ENCODE data around the gene TPRKB.
"Not testable (repeated sequence)": the region's sequence is repeated elsewhere in the genome, so short reads cannot be mapped to it uniquely, and the experiment has no call there.

Gene TPRKB

DNA sequence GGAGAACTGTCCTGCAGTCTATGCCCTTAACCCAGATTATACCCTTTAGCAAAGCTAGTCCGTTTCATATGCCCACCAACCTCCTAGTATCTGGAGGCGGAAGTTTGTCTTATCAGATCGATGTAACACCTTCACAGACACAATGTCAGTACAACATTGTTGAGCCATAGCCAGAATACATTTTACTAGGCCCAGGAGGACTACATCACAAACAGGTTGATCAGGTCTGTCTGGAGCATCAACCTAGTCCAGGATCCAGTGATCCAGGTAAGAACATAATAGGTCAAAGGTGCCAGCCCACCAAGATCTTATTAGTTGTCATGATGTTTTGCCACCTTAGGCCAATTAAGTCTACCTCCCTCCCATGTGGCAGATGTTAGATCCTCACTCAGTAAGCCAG is 2.0 kb upstream of the TPRKB start:
- Histone ChIP-seq H3K27ac (ENCODE audit: low read depth, low read length) (no peak overlapping the region), H3K9me3 (ENCODE audit: insufficient read depth, low read depth, low read length) (peaks cover 9% of the 10 kb centered on the region), H3K36me3 (ENCODE audit: insufficient read depth, low read length) (peaks cover 8% of the 10 kb centered on the region; the same call in 1 of the 2 replicates), H3K4me3 (ENCODE audit: low read length) (no peak overlapping the region), H3K27me3 (ENCODE audit: insufficient read depth, low read length) (peaks cover 40% of the 10 kb centered on the region), H3K4me1 (ENCODE audit: insufficient read depth, low read length) (peaks cover 6% of the 10 kb centered on the region; the same call in 1 of the 2 replicates), H3K9ac (ENCODE audit: low read depth, low read length) (no peak overlapping the region)
- WGBS, result 95% methylated on average over 3 of the region's 3 CpGs

DNA sequence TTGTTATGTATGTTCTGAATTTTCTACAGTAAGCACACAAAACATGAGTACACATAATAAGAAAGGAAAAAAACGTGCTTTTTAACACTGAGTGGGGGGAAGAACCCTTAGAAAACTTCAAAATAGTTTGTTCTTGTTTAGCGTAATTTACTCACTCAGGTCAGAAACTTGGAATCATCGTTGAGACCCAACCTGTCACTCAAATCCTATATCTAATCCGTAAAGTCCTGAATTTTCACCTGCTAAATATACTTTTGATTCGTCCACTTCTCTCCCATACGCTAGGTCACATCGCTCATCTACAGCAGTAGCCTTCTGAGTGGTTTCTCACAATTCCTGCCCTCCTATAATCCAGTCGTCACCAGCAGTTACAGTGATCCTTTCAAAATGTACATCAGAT is 767 bp downstream of the TPRKB start:
- Histone ChIP-seq H3K27me3 (ENCODE audit: insufficient read depth, low read length) (peaks cover 29% of the 10 kb centered on the region), H3K36me3 (ENCODE audit: insufficient read depth, low read length) (peaks cover 31% of the 10 kb centered on the region), H3K4me1 (ENCODE audit: insufficient read depth, low read length) (peaks cover 6% of the 10 kb centered on the region; the same call in 1 of the 2 replicates), H3K9me3 (ENCODE audit: insufficient read depth, low read depth, low read length) (peaks cover 9% of the 10 kb centered on the region), H3K9ac (ENCODE audit: low read depth, low read length) (peak overlapping the region; percentile 72), H3K4me3 (ENCODE audit: low read length) (peak overlapping the region; percentile 80), H3K27ac (ENCODE audit: low read depth, low read length) (no peak overlapping the region)
- WGBS, result 27% methylated on average over 8 of the region's 8 CpGs

DNA sequence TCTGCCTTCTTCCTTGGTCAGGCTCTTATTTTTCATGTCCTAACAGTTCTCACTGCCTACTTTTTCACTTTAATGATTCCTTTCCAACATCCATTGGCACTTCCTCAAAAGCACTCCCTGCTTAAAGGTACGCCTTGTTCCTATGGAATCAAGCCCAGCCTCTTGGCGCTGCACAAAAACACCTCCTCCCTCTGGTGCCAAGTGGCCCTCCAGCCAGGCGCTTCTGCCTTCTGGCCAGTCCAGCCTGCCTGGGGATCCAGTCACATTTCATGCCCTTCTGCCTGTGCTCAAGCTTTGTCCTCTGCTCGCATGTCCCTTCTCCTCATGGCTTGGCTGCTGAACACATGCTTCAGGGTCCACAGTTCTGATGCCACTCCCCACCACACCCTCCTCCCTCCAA is 6.3 kb downstream of the TPRKB start:
- Histone ChIP-seq H3K4me3 (ENCODE audit: low read length) (no peak overlapping the region), H3K4me1 (ENCODE audit: insufficient read depth, low read length) (peaks cover 2% of the 10 kb centered on the region; the same call in 1 of the 2 replicates), H3K36me3 (ENCODE audit: insufficient read depth, low read length) (peaks cover 51% of the 10 kb centered on the region), H3K27me3 (ENCODE audit: insufficient read depth, low read length) (no peaks in the 10 kb centered on the region), H3K9ac (ENCODE audit: low read depth, low read length) (no peak overlapping the region), H3K27ac (ENCODE audit: low read depth, low read length) (no peak overlapping the region), H3K9me3 (ENCODE audit: insufficient read depth, low read depth, low read length) (no peaks in the 10 kb centered on the region)
- WGBS, result 94% methylated on average over 4 of the region's 4 CpGs

DNA sequence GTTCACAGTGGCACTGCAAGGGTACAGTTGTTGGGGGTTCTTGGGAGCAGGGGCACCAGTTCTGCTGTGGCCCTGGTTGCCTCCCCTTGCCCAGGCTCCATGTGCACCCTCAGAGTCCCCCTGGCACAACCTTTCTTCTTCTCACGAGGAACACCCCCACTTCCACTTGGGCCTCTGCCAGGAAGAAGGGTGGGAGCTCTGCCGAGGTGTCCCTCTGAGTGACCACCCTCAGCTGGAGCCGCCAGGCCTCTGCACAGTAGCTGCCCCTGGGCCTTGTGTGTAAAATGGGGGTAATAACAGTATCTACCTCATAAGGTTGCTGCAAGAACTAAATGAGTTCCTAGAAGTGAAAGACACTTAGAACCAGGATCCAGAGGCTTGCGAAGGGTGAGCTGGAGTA is 8.4 kb downstream of the TPRKB start:
- Histone ChIP-seq H3K4me1 (ENCODE audit: insufficient read depth, low read length) (no peaks in the 10 kb centered on the region), H3K9ac (ENCODE audit: low read depth, low read length) (no peak overlapping the region), H3K27ac (ENCODE audit: low read depth, low read length) (no peak overlapping the region), H3K9me3 (ENCODE audit: insufficient read depth, low read depth, low read length) (no peaks in the 10 kb centered on the region), H3K36me3 (ENCODE audit: insufficient read depth, low read length) (peaks cover 45% of the 10 kb centered on the region), H3K27me3 (ENCODE audit: insufficient read depth, low read length) (no peaks in the 10 kb centered on the region), H3K4me3 (ENCODE audit: low read length) (no peak overlapping the region)
- 89% methylated on average over 4 of the region's 4 CpGs for WGBS

DNA sequence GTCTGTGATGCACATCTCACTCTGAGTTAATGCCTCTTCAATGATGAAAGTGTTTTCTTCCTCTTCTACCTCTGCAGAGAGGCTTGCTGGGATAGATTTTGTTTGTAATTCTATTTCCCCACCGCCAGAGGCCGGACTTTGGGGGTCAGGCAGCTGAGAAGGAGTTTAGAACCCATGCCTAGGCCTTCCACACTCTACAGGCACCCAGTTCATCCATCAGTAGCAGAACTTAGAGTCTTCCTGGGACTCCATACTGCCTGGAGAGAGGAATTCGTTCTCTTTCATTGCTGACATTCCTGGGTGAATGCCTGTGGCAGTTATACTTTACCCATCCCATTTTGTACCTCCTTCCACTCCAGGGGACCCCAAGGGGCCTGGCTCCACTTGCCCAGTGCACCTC is 9.1 kb downstream of the TPRKB start:
- Histone ChIP-seq H3K36me3 (ENCODE audit: insufficient read depth, low read length) (peaks cover 38% of the 10 kb centered on the region), H3K4me3 (ENCODE audit: low read length) (no peak overlapping the region), H3K9me3 (ENCODE audit: insufficient read depth, low read depth, low read length) (no peaks in the 10 kb centered on the region), H3K4me1 (ENCODE audit: insufficient read depth, low read length) (no peaks in the 10 kb centered on the region), H3K9ac (ENCODE audit: low read depth, low read length) (no peak overlapping the region), H3K27me3 (ENCODE audit: insufficient read depth, low read length) (no peaks in the 10 kb centered on the region), H3K27ac (ENCODE audit: low read depth, low read length) (no peak overlapping the region)
- whole genome bisulfite sequencing, result 97% methylated on average over 3 of the region's 3 CpGs

DNA sequence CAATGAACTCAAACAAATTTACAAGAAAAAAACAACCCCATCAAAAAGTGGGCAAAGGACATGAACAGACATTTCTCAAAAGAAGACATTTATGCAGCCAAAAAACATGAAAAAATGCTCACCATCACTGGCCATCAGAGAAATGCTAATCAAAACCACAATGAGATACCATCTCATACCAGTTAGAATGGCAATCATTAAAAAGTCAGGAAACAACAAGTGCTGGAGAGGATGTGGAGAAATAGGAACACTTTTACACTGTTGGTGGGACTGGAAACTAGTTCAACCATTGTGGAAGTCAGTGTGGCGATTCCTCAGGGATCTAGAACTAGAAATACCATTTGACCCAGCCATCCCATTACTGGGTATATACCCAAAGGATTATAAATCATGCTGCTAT is 10.5 kb downstream of the TPRKB start:
- not testable (repeated sequence) for H3K9me3 ChIP-seq (ENCODE audit: insufficient read depth, low read depth, low read length); H3K27me3 ChIP-seq (ENCODE audit: insufficient read depth, low read length); H3K4me1 ChIP-seq (ENCODE audit: insufficient read depth, low read length); H3K4me3 ChIP-seq (ENCODE audit: low read length); H3K27ac ChIP-seq (ENCODE audit: low read depth, low read length); H3K9ac ChIP-seq (ENCODE audit: low read depth, low read length)
- WGBS, result no CpG with 5 or more reads among the region's 1 CpG
- peaks cover 25% of the 10 kb centered on the region for H3K36me3 ChIP-seq (ENCODE audit: insufficient read depth, low read length)

DNA sequence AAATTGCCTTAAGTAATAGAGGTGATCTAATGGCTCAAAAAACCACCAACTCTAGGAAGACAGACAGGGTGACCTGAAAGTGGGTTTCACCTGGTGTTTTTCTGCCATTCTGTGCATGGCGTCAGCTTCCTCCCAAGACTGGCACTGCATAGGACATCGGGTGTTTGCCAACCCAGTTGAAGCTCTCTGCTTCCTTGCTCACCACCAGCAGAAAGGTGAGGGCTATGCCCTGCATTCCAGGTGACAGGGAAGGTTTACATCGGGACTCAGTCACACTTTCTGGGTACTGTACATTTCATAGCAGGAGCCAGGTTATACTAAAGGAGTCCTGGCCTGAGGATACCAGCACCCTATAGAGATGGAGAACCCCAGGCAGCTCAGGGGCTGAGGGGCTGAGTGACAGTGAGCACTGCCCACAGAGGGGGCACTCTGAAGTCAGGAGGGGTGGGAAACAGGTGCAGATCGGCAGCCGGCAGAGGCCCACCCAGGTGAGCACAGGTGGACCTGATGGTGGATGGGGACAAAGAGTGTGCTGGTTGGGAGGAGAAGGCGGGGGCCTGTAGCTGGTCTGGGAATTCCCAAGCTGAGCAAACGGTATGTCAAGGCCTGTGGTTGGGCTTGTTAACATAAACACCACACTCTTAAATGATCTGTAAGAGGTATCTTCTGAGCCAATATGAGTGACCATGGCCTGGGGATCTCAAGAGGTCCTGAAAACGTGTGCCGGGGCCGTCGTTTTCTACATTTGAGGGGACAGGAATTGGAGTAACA is 18.1 kb downstream of the TPRKB start:
- H3K9ac ChIP-seq (ENCODE audit: low read depth, low read length), result no peak overlapping the region
- no peak overlapping the region for H3K27ac ChIP-seq (ENCODE audit: low read depth, low read length)
- 0 out of 2 replicates have a peak, but pooled peaks cover 2% of the 10 kb centered on the region for H3K9me3 ChIP-seq (ENCODE audit: insufficient read depth, low read depth, low read length)
- 86% methylated on average over 11 of the region's 11 CpGs for WGBS
- peaks cover 14% of the 10 kb centered on the region for H3K27me3 ChIP-seq (ENCODE audit: insufficient read depth, low read length)
- H3K36me3 ChIP-seq (ENCODE audit: insufficient read depth, low read length), result no peaks in the 10 kb centered on the region
- no peaks in the 10 kb centered on the region for H3K4me1 ChIP-seq (ENCODE audit: insufficient read depth, low read length)
- H3K4me3 ChIP-seq (ENCODE audit: low read length), result no peak overlapping the region

DNA sequence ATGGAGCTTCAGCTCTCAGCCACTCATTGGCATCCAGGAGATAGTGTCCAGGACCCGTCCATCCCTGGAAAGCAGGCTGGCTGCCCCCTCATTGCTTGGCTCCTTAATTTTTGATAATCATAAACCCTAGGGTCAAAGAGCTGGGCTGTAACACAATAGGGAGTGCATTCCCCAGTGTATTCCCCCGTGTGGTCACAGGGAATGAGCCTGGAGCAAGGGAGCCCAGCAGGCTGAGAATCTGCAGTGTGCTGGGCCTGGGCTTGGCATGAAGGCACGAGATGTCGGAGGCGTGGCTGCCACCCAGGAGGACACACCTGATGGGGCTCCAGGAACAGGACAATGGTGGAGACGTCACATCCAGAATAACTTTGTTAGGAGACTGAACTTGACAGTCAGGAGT is 18.7 kb downstream of the TPRKB start:
- H3K4me1 ChIP-seq (ENCODE audit: insufficient read depth, low read length), result no peaks in the 10 kb centered on the region
- WGBS, result 78% methylated on average over 6 of the region's 6 CpGs

DNA sequence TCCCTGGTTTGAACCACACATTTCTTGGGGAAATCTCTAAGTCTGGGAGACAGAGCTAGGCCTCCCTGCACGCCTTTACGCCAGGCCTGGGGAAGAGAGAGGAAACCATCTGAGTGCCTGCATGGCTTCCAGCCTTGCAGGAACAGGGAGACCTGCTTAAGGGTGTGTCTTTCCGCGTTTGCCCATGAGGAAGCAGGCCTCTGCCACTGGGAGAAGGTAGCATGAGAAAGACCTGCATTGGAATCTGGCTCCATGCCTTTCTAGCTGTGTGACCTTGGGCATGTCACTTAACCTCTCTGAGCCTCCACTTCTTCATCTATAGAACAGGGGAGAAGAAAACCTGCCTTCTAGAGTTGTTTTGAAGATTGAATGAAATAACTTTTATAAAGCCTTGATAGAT is 19.4 kb downstream of the TPRKB start:
- not testable (repeated sequence) for H3K4me1 ChIP-seq (ENCODE audit: insufficient read depth, low read length)
- peaks cover 17% of the 10 kb centered on the region for H3K27me3 ChIP-seq (ENCODE audit: insufficient read depth, low read length)

More for the DNA sequence above, 18.7 kb downstream of the TPRKB start:
- Histone ChIP-seq H3K36me3 (ENCODE audit: insufficient read depth, low read length) (no peaks in the 10 kb centered on the region), H3K9ac (ENCODE audit: low read depth, low read length) (no peak overlapping the region), H3K9me3 (ENCODE audit: insufficient read depth, low read depth, low read length) (0 out of 2 replicates have a peak, but pooled peaks cover 2% of the 10 kb centered on the region), H3K27me3 (ENCODE audit: insufficient read depth, low read length) (peaks cover 17% of the 10 kb centered on the region), H3K27ac (ENCODE audit: low read depth, low read length) (no peak overlapping the region), H3K4me3 (ENCODE audit: low read length) (no peak overlapping the region)

DNA sequence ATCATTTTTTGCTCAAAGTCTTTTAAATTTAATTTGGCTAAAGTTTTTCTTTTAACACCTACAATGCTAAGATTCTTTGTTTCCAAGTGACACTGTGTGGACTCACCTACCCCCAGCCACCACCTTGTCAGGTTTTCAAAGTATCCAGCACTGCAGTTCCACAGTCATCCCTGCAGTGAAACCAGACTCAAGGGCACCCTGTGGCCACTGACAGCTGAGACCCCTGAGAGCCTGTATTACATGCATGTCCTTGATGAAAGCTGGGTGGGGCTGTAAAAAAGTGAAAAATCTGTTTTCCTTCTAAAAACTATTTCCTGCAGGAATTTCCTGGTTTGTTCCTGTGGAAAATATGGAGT is 19.9 kb downstream of the TPRKB start:
- Histone ChIP-seq H3K36me3 (ENCODE audit: insufficient read depth, low read length) (no peaks in the 10 kb centered on the region), H3K4me3 (ENCODE audit: low read length) (no peak overlapping the region), H3K27me3 (ENCODE audit: insufficient read depth, low read length) (peaks cover 20% of the 10 kb centered on the region), H3K9me3 (ENCODE audit: insufficient read depth, low read depth, low read length) (0 out of 2 replicates have a peak, but pooled peaks cover 2% of the 10 kb centered on the region), H3K9ac (ENCODE audit: low read depth, low read length) (no peak overlapping the region), H3K27ac (ENCODE audit: low read depth, low read length) (no peak overlapping the region), H3K4me1 (ENCODE audit: insufficient read depth, low read length) (no peaks in the 10 kb centered on the region)

More for the DNA sequence above, 19.4 kb downstream of the TPRKB start:
- not testable (repeated sequence) for H3K4me3 ChIP-seq (ENCODE audit: low read length); H3K9ac ChIP-seq (ENCODE audit: low read depth, low read length); H3K36me3 ChIP-seq (ENCODE audit: insufficient read depth, low read length); H3K27ac ChIP-seq (ENCODE audit: low read depth, low read length); H3K9me3 ChIP-seq (ENCODE audit: insufficient read depth, low read depth, low read length)
- 89% methylated on average over 2 of the region's 4 CpGs for WGBS

DNA sequence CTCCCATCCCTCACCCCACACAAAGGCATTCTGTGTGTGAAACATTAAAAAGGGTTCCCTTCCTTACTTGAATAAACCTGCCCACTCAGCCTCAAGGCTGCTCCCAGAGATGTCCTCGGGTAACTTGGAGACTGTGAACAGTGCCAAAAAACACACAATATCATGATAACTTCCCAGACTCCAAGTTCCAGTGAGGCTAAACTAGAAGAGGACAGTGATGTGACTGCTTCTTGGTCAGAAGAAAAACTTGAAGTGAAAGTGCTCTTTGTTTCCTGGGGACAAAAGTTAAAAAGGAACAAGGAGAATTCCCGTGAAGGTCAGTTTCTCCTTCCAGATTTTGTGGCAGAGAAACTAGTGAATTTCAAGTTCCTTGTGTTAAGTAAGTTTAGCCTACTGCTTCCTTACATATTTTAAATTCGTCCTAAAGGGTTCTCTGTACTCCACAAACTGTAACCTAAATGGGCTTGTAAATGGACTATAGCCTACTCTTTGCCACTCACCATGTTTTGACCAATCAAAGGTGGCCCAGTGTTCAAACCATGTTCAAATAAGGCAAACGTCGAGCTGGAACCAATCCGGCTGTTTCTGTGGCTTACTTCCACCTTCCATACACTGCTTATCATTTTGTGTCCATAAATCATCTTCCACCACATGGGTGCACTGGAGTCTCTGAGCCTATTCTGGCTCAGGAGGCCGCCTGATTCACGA is 20.4 kb downstream of the TPRKB start:
- WGBS, result 79% methylated on average over 8 of the region's 8 CpGs
- Histone ChIP-seq H3K36me3 (ENCODE audit: insufficient read depth, low read length) (no peaks in the 10 kb centered on the region), H3K4me1 (ENCODE audit: insufficient read depth, low read length) (no peaks in the 10 kb centered on the region), H3K9me3 (ENCODE audit: insufficient read depth, low read depth, low read length) (0 out of 2 replicates have a peak, but pooled peaks cover 2% of the 10 kb centered on the region), H3K27ac (ENCODE audit: low read depth, low read length) (no peak overlapping the region), H3K4me3 (ENCODE audit: low read length) (no peak overlapping the region), H3K27me3 (ENCODE audit: insufficient read depth, low read length) (peaks cover 24% of the 10 kb centered on the region), H3K9ac (ENCODE audit: low read depth, low read length) (no peak overlapping the region)

All from HUES64 (cell line).